Mesodermal cell (in vitro differentiated cells): ENCODE data around the gene NELFB.
A peak's percentile ranks its signal among the peaks of the same experiment; 100 is the strongest.

Source experiments
- H3K27ac ChIP-seq: 2 replicates; pipeline ENCODE4 v1.7.0; 2013; ENCODE audit warnings: mild to moderate bottlenecking, low read depth, low read length, moderate library complexity; ENCODE audit not compliant: severe bottlenecking
- H3K36me3 ChIP-seq: 2 replicates; pipeline ENCODE4 v1.7.1; 2013; ENCODE audit warnings: mild to moderate bottlenecking, low read length, moderate library complexity; ENCODE audit not compliant: control insufficient read depth, insufficient read depth
- H3K4me1 ChIP-seq: one replicate; pipeline ENCODE4 v1.7.1; 2013; ENCODE audit warnings: mild to moderate bottlenecking, low read length; ENCODE audit not compliant: insufficient read depth, control insufficient read depth, poor library complexity, severe bottlenecking
- H3K4me3 ChIP-seq: 2 replicates; pipeline ENCODE4 v1.7.0; 2013; ENCODE audit warnings: low read length, control low read depth, mild to moderate bottlenecking; ENCODE audit not compliant: insufficient read depth, poor library complexity, severe bottlenecking; ENCODE audit errors: extremely low read depth
- H3K9me3 ChIP-seq: 2 replicates; pipeline ENCODE4 v1.7.1; 2013; ENCODE audit warnings: mild to moderate bottlenecking, low read length, moderate library complexity; ENCODE audit not compliant: control insufficient read depth
- WGBS, 2 experiments: methylation state at CpG; one replicate each; pipeline ENCODE4 v1.1.5; 2013; ENCODE audit warnings: missing lambda C conversion rate in 2 of 2; ENCODE audit not compliant: insufficient coverage in 2 of 2; 5-methylcytosine and 5-hydroxymethylcytosine counted together

NELFB gene

GRCh38 chr9:137297966-137298365 is 42.8 kb downstream of the NELFB start:
- 30 to 60% methylated on average over 2 to 7 of the region's 7 CpGs for WGBS, 2 experiments
- Histone ChIP-seq H3K36me3 (no peaks in the 10 kb centered on the region), H3K9me3 (no peaks in the 10 kb centered on the region), H3K27ac (no peak overlapping the region), H3K4me1 (peaks cover 27% of the 10 kb centered on the region), H3K4me3 (no peak overlapping the region)

- WGBS, 2 experiments: 40 to 43% methylated on average over 22 to 23 of the region's 24 CpGs
- Histone ChIP-seq H3K9me3 (no peaks in the 10 kb centered on the region), H3K36me3 (no peaks in the 10 kb centered on the region), H3K4me1 (peaks cover 27% of the 10 kb centered on the region), H3K27ac (no peak overlapping the region), H3K4me3 (no peak overlapping the region)
Measured at GRCh38 chr9:137298401-137299202, 43.5 kb downstream of the NELFB start.

- Histone ChIP-seq H3K4me1 (peaks cover 27% of the 10 kb centered on the region), H3K36me3 (no peaks in the 10 kb centered on the region), H3K27ac (no peak overlapping the region), H3K9me3 (no peaks in the 10 kb centered on the region), H3K4me3 (no peak overlapping the region)
- 16 to 19% methylated on average over 6 to 9 of the region's 10 CpGs for WGBS, 2 experiments
Measured at GRCh38 chr9:137299203-137299565, 44.1 kb downstream of the NELFB start.

GRCh38 chr9:137299938-137300337 is 44.8 kb downstream of the NELFB start:
- H3K4me3 ChIP-seq: peak overlapping the region; percentile 51
- 15 to 17% methylated on average over 9 to 11 of the region's 16 CpGs for WGBS, 2 experiments
- H3K9me3 ChIP-seq: no peaks in the 10 kb centered on the region
- H3K27ac ChIP-seq: no peak overlapping the region
- H3K4me1 ChIP-seq: peaks cover 30% of the 10 kb centered on the region
- no peaks in the 10 kb centered on the region for H3K36me3 ChIP-seq

- Histone ChIP-seq H3K9me3 (no peaks in the 10 kb centered on the region), H3K27ac (no peak overlapping the region), H3K36me3 (no peaks in the 10 kb centered on the region), H3K4me3 (peak overlapping the region; percentile 51), H3K4me1 (peaks cover 36% of the 10 kb centered on the region)
- 0 to 2% methylated on average over 12 to 13 of the region's 25 CpGs for WGBS, 2 experiments
Measured at GRCh38 chr9:137300567-137301080, 45.5 kb downstream of the NELFB start.

GRCh38 chr9:137301081-137301947 is 46.2 kb downstream of the NELFB start:
- Histone ChIP-seq H3K9me3 (no peaks in the 10 kb centered on the region), H3K36me3 (no peaks in the 10 kb centered on the region), H3K27ac (no peak overlapping the region), H3K4me1 (peaks cover 43% of the 10 kb centered on the region), H3K4me3 (peak overlapping the region; percentile 51)
- WGBS, 2 experiments: 1% methylated on average over 115 of the region's 115 CpGs

- Histone ChIP-seq H3K4me1 (peaks cover 50% of the 10 kb centered on the region), H3K9me3 (no peaks in the 10 kb centered on the region), H3K36me3 (no peaks in the 10 kb centered on the region), H3K27ac (no peak within 1 kb of the TSS), H3K4me3 (peak within 1 kb of the TSS; percentile 51)
- 0% methylated on average over 30 to 47 of the region's 60 CpGs for WGBS, 2 experiments
Measured at GRCh38 chr9:137302118-137302448, 47.0 kb downstream of the NELFB start, which contains the start of gene NRARP. TSS of gene NRARP (minus strand) at chr9:137302271. CDS start at chr9:137301928, 343 bp downstream.

- Histone ChIP-seq H3K4me1 (peaks cover 50% of the 10 kb centered on the region), H3K36me3 (no peaks in the 10 kb centered on the region), H3K4me3 (peak overlapping the region; percentile 30), H3K9me3 (no peaks in the 10 kb centered on the region), H3K27ac (no peak overlapping the region)
- WGBS, 2 experiments: 5 to 8% methylated on average over 75 to 76 of the region's 78 CpGs
Measured at GRCh38 chr9:137302449-137303150, 47.5 kb downstream of the NELFB start.

GRCh38 chr9:137303151-137303892 is 48.2 kb downstream of the NELFB start:
- H3K9me3 ChIP-seq: no peaks in the 10 kb centered on the region

GRCh38 chr9:137303893-137304382 is 48.8 kb downstream of the NELFB start:
- Histone ChIP-seq H3K36me3 (no peaks in the 10 kb centered on the region), H3K4me3 (no peak overlapping the region), H3K9me3 (no peaks in the 10 kb centered on the region), H3K4me1 (peaks cover 39% of the 10 kb centered on the region), H3K27ac (no peak overlapping the region)
- WGBS, 2 experiments: 89 to 92% methylated on average over 22 of the region's 22 CpGs

More at GRCh38 chr9:137303151-137303892, 48.2 kb downstream of the NELFB start:
- peaks cover 44% of the 10 kb centered on the region for H3K4me1 ChIP-seq
- H3K36me3 ChIP-seq: no peaks in the 10 kb centered on the region
- H3K4me3 ChIP-seq: peak overlapping the region; percentile 30
- 60 to 65% methylated on average over 20 to 21 of the region's 23 CpGs for WGBS, 2 experiments
- H3K27ac ChIP-seq: no peak overlapping the region
